BJ (cell line): Measurements from ENCODE around the gene OXCT1. TPM values are rescaled to one million over a fixed set of nuclear protein-coding genes. Genes with fewer than 3 reads are reported as not detected.

Source experiments
- CTCF ChIA-PET: fragments of 350-600 bp; formaldehyde crosslinking; extraction: SDS; loops from one replicate; lab custom pipeline; 2021; ENCODE audit warnings: antibody characterized with exemption, inconsistent platforms; lab: Yijun Ruan, JAX
- POLR2A ChIA-PET: fragments of 300-600 bp; sonication (Branson Sonifier 250); formaldehyde crosslinking; extraction: SDS; loops from one replicate; lab custom pipeline; 2021; ENCODE audit warnings: antibody characterized with exemption; lab: Charles Lee
- DNase-seq: peaks from one replicate; pipeline ENCODE4 v3.0.0-alpha.2; 2011; ENCODE audit warnings: low read depth
- H3K27me3 ChIP-seq: 2 replicates; pipeline ENCODE4 v1.6.0; 2011; ENCODE audit warnings: low read length; ENCODE audit not compliant: control insufficient read depth, insufficient read depth
- H3K36me3 ChIP-seq: 2 replicates; pipeline ENCODE4 v1.5.1; 2011; ENCODE audit warnings: low read length; ENCODE audit not compliant: control insufficient read depth, insufficient read depth
- H3K4me3 ChIP-seq: 2 replicates; pipeline ENCODE4 v1.5.1; 2011; ENCODE audit warnings: low read depth, mild to moderate bottlenecking, control low read depth, low read length
- CTCF ChIP-seq: IDR thresholded peaks from 2 replicates; pipeline ENCODE4 v1.5.1; 2011; ENCODE audit warnings: low read depth, mild to moderate bottlenecking, control low read depth, inconsistent platforms, low read length, moderate library complexity; ENCODE audit not compliant: insufficient read depth
- polyA plus RNA-seq: library from polyadenylated mRNA; depleted of rRNA; stranded (reverse); fragments of >200 nt; gene quantifications from 2 replicates; pipeline ENCODE4 v1.2.3, GENCODE V29; 2011

The OXCT1 gene
- polyA plus RNA-seq, 1 experiment, result 12.0 TPM

- CTCF ChIA-PET, result no interaction called here
- DNase-seq, result no peak
- H3K36me3 ChIP-seq, result no peaks in the 10 kb centered on the region
- TF ChIP-seq CTCF, result no peak
- POLR2A ChIA-PET, result no interaction called here
- peaks cover 2% of the 10 kb centered on the region for H3K27me3 ChIP-seq
- no peak overlapping the region for H3K4me3 ChIP-seq
Observed at GRCh38 chr5:41878643-41879478, 8.6 kb upstream of the OXCT1 start.

- POLR2A ChIA-PET, result no interaction called here
- DNase-seq, result no peak
- CTCF ChIA-PET, result no interaction called here
Observed at GRCh38 chr5:41878173-41878572, 7.9 kb upstream of the OXCT1 start.

GRCh38 chr5:41877408-41877807 lies 7.2 kb upstream of the OXCT1 start:
- ChIA-PET POLR2A (no interaction called here), CTCF (interaction anchor here (0.8 kb wide), 1 partner anchor 33 kb away, joined by 3 read pairs; no protein-coding TSS in a partner anchor)
- Histone ChIP-seq H3K4me3 (no peak overlapping the region), H3K27me3 (peaks cover 2% of the 10 kb centered on the region), H3K36me3 (no peaks in the 10 kb centered on the region)
- no peak for TF ChIP-seq CTCF
- no peak for DNase-seq

More at GRCh38 chr5:41878173-41878572, 7.9 kb upstream of the OXCT1 start:
- Histone ChIP-seq H3K36me3 (no peaks in the 10 kb centered on the region), H3K27me3 (peaks cover 2% of the 10 kb centered on the region), H3K4me3 (no peak overlapping the region)
- TF ChIP-seq CTCF, result no peak

GRCh38 chr5:41876678-41877077 lies 6.5 kb upstream of the OXCT1 start:
- Histone ChIP-seq H3K27me3 (peaks cover 2% of the 10 kb centered on the region), H3K36me3 (no peaks in the 10 kb centered on the region), H3K4me3 (no peak overlapping the region)
- CTCF ChIA-PET, result interaction anchor here (0.8 to 1.5 kb wide), 2 partner anchors 20 to 33 kb away, joined by 3 read pairs; no protein-coding TSS in a partner anchor
- TF ChIP-seq CTCF, result no peak
- DNase-seq, result no peak
- POLR2A ChIA-PET, result no interaction called here

- ChIA-PET CTCF (interaction anchor here (1.3 to 1.5 kb wide), 2 partner anchors 11 to 19 kb away, joined by 3 to 4 read pairs; no protein-coding TSS in a partner anchor), POLR2A (no interaction called here)
- Histone ChIP-seq H3K4me3 (no peak overlapping the region), H3K27me3 (peaks cover 2% of the 10 kb centered on the region), H3K36me3 (no peaks in the 10 kb centered on the region)
- DNase-seq, result no peak
- no peak for TF ChIP-seq CTCF
Observed at GRCh38 chr5:41875121-41875520, 4.9 kb upstream of the OXCT1 start.
